Measurements from ENCODE around the gene ARFGAP1. TPM values are rescaled to one million over a fixed set of nuclear protein-coding genes. Genes with fewer than 3 reads are reported as not detected.

Gene ARFGAP1
- total RNA-seq (2014; rRNA removed; shearing (Covaris generic)) = 88.8 and 95.5 TPM in 2 replicates
- 40.6 and 41.5 TPM in 2 replicates for polyA plus RNA-seq (2016; fragmentation: Nextera tagmentation; extraction: Ambion mirVana)
- long read RNA-seq, partial matches to known transcripts = 0 of 9 reads
- long read RNA-seq, other reads (novel, unspliced or antisense) = 8 of 9 reads

DNA sequence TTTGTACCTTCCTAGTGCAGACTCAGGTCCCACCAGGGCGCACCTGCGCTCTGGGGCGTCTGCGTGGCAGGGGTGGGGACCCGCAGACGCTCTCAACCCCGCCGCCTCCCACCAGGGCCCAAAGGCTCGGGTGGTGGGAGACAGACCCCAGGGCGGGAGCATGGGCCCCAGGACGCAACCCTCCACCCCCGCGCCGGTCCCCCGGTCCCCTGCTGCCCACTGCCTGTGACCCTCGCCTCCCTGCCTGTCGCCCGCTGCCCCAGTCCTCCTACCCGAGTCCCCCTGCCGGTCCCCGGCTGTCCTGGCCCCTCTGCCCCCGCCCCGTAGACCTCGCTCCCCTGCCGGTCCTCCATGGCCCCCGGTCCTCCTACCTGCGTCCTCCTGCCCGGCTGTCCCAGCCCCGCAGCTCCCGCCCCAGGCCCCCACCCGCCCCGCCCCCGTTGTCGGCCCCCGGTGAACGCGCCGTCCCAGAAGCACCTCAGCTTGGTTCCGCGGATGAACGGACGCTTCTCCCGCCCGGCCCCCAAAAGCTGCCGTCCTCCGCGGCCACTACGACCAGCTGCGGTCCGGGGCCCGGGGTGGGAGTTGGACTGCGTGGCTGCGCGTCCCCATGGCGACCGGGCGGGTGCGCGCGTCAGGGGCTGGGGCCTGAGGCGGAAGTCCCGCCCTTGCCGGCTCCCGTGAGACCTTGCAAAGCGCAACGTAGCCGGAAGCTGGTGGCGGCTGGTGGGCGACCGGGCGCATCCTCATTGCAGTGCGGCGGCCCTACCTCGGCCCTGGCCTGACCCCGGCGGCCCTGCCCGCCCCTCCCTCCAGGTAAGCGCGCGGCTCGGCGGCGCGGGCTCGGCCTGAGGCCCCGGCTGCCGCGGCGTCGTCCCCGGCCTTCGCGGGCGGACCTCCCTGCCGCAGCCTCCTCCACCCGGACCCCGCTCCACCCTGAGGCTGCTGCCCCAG is at the start of gene ARFGAP1:
ARFGAP1 (plus strand) TSS at position 709 of the 954 bp plus-strand sequence. CDS start 2,768 bp downstream, outside the sequence.
- Mint-ChIP-seq H3K27me3 (ENCODE audit: insufficient read depth, low read depth, poor library complexity) (peaks cover 17% of the 10 kb centered on the region), H3K36me3 (ENCODE audit: low read depth) (peaks cover 6% of the 10 kb centered on the region), H3K4me1 (peaks cover 11% of the 10 kb centered on the region), H3K27ac (peak within 1 kb of the TSS; percentile 88), H3K4me3 (peak within 1 kb of the TSS; percentile 86), H3K9me3 (no peaks in the 10 kb centered on the region)
- H3K4me2 ChIP-seq = peak within 1 kb of the TSS; percentile 95
- no peak within 1 kb of the TSS for H2AFZ ChIP-seq
- DNase-seq (ENCODE audit: low spot score) = peak; percentile 97
- H4K20me1 ChIP-seq (replicated peaks; ENCODE audit: insufficient read depth) = peaks cover 22% of the 10 kb centered on the region; the same call in 1 of the 2 replicates
- H3K4me1 ChIP-seq (ENCODE audit: insufficient read depth) = peaks cover 8% of the 10 kb centered on the region; the same call in 1 of the 2 replicates
- no peaks in the 10 kb centered on the region for H3K27me3 ChIP-seq (ENCODE audit: insufficient read depth)
- TF ChIP-seq ZNF331 (CRISPR knock-in tag; IDR thresholded peaks at IDR 0.05; ENCODE audit: low read depth) (no peak), POLR2AphosphoS5 (IDR thresholded peaks at IDR 0.05; ENCODE audit: low read depth) (peak; percentile 73), CREB1 (CRISPR knock-in tag; IDR thresholded peaks at IDR 0.05; ENCODE audit: low read depth) (peak; percentile 84)
- TF ChIP-seq, protein P1, sequence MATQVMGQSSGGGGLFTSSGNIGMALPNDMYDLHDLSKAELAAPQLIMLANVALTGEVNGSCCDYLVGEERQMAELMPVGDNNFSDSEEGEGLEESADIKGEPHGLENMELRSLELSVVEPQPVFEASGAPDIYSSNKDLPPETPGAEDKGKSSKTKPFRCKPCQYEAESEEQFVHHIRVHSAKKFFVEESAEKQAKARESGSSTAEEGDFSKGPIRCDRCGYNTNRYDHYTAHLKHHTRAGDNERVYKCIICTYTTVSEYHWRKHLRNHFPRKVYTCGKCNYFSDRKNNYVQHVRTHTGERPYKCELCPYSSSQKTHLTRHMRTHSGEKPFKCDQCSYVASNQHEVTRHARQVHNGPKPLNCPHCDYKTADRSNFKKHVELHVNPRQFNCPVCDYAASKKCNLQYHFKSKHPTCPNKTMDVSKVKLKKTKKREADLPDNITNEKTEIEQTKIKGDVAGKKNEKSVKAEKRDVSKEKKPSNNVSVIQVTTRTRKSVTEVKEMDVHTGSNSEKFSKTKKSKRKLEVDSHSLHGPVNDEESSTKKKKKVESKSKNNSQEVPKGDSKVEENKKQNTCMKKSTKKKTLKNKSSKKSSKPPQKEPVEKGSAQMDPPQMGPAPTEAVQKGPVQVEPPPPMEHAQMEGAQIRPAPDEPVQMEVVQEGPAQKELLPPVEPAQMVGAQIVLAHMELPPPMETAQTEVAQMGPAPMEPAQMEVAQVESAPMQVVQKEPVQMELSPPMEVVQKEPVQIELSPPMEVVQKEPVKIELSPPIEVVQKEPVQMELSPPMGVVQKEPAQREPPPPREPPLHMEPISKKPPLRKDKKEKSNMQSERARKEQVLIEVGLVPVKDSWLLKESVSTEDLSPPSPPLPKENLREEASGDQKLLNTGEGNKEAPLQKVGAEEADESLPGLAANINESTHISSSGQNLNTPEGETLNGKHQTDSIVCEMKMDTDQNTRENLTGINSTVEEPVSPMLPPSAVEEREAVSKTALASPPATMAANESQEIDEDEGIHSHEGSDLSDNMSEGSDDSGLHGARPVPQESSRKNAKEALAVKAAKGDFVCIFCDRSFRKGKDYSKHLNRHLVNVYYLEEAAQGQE (IDR thresholded peaks at IDR 0.05; ENCODE audit: unreplicated experiment) = no peak
- TF ChIP-seq, protein P2, sequence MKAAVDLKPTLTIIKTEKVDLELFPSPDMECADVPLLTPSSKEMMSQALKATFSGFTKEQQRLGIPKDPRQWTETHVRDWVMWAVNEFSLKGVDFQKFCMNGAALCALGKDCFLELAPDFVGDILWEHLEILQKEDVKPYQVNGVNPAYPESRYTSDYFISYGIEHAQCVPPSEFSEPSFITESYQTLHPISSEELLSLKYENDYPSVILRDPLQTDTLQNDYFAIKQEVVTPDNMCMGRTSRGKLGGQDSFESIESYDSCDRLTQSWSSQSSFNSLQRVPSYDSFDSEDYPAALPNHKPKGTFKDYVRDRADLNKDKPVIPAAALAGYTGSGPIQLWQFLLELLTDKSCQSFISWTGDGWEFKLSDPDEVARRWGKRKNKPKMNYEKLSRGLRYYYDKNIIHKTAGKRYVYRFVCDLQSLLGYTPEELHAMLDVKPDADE (IDR thresholded peaks at IDR 0.05) = peak; percentile 72
- ATAC-seq = peak; percentile 93
- no peak within 1 kb of the TSS for H3K27ac ChIP-seq (ENCODE audit: low read depth)
- 0 out of 2 replicates have a peak, but pooled peaks cover 1% of the 10 kb centered on the region for H3K36me3 ChIP-seq (ENCODE audit: insufficient read depth)
- H3K79me2 ChIP-seq (replicated peaks; ENCODE audit: insufficient read depth) = peaks cover 42% of the 10 kb centered on the region
- no peaks in the 10 kb centered on the region for H3K9me2 ChIP-seq (ENCODE audit: insufficient read depth)
- H3K4me3 ChIP-seq = peak within 1 kb of the TSS; percentile 89
- H3F3A ChIP-seq (replicated peaks; ENCODE audit: low read depth) = no peaks in the 10 kb centered on the region

DNA sequence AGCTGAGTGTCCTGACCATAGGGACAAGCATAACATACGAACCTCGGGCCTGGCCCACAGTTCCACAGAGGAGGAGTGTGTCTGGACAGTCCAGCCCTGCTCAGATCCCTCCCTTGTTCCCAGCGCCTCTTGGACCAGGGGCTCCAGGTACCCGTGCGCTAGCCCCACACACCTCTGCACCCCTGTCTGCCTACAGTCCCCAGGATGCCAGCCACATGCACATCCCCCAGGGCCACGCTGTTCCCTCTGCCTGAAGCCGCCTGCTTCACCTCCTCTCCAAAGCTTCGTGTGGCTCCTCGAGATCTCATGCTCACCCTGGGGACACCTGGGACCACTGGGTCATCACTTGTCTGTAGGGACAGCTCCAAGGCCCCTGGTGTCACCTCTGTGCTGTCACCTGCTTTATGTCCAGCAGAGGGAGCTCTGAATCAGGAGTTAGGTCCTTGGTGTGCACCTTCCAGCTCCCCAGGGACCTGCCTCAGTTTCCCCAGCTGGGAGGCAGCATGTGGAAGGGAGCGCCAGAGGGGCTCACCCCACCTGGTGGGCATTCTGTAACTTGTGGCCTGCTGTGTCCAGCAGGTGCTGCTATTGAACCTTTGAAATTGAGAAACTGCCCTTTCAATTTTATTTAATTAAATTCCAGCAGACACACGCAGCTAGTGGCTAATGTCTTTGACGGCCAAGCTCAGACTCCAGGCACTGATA is 49.3 kb upstream of the ARFGAP1 start:
- Mint-ChIP-seq H3K27ac (no peak overlapping the region), H3K4me1 (peaks cover 24% of the 10 kb centered on the region), H3K36me3 (ENCODE audit: low read depth) (no peaks in the 10 kb centered on the region), H3K27me3 (ENCODE audit: insufficient read depth, low read depth, poor library complexity) (peaks cover 17% of the 10 kb centered on the region), H3K4me3 (no peak overlapping the region), H3K9me3 (no peaks in the 10 kb centered on the region)
- Histone ChIP-seq H3K4me3 (no peak overlapping the region), H3F3A (replicated peaks; ENCODE audit: low read depth) (no peaks in the 10 kb centered on the region; the same call in 1 of the 2 replicates), H3K4me1 (ENCODE audit: insufficient read depth) (0 out of 2 replicates have a peak, but pooled peaks cover 3% of the 10 kb centered on the region), H3K79me2 (replicated peaks; ENCODE audit: insufficient read depth) (no peaks in the 10 kb centered on the region), H4K20me1 (replicated peaks; ENCODE audit: insufficient read depth) (no peaks in the 10 kb centered on the region), H3K27ac (ENCODE audit: low read depth) (no peak overlapping the region), H3K27me3 (ENCODE audit: insufficient read depth) (no peaks in the 10 kb centered on the region), H2AFZ (no peak overlapping the region), H3K9me2 (ENCODE audit: insufficient read depth) (no peaks in the 10 kb centered on the region), H3K4me2 (no peak overlapping the region), H3K36me3 (ENCODE audit: insufficient read depth) (no peaks in the 10 kb centered on the region)
- peak; percentile 80 for DNase-seq (ENCODE audit: low spot score)
- ATAC-seq = peak; percentile 66
- TF ChIP-seq, protein P3, sequence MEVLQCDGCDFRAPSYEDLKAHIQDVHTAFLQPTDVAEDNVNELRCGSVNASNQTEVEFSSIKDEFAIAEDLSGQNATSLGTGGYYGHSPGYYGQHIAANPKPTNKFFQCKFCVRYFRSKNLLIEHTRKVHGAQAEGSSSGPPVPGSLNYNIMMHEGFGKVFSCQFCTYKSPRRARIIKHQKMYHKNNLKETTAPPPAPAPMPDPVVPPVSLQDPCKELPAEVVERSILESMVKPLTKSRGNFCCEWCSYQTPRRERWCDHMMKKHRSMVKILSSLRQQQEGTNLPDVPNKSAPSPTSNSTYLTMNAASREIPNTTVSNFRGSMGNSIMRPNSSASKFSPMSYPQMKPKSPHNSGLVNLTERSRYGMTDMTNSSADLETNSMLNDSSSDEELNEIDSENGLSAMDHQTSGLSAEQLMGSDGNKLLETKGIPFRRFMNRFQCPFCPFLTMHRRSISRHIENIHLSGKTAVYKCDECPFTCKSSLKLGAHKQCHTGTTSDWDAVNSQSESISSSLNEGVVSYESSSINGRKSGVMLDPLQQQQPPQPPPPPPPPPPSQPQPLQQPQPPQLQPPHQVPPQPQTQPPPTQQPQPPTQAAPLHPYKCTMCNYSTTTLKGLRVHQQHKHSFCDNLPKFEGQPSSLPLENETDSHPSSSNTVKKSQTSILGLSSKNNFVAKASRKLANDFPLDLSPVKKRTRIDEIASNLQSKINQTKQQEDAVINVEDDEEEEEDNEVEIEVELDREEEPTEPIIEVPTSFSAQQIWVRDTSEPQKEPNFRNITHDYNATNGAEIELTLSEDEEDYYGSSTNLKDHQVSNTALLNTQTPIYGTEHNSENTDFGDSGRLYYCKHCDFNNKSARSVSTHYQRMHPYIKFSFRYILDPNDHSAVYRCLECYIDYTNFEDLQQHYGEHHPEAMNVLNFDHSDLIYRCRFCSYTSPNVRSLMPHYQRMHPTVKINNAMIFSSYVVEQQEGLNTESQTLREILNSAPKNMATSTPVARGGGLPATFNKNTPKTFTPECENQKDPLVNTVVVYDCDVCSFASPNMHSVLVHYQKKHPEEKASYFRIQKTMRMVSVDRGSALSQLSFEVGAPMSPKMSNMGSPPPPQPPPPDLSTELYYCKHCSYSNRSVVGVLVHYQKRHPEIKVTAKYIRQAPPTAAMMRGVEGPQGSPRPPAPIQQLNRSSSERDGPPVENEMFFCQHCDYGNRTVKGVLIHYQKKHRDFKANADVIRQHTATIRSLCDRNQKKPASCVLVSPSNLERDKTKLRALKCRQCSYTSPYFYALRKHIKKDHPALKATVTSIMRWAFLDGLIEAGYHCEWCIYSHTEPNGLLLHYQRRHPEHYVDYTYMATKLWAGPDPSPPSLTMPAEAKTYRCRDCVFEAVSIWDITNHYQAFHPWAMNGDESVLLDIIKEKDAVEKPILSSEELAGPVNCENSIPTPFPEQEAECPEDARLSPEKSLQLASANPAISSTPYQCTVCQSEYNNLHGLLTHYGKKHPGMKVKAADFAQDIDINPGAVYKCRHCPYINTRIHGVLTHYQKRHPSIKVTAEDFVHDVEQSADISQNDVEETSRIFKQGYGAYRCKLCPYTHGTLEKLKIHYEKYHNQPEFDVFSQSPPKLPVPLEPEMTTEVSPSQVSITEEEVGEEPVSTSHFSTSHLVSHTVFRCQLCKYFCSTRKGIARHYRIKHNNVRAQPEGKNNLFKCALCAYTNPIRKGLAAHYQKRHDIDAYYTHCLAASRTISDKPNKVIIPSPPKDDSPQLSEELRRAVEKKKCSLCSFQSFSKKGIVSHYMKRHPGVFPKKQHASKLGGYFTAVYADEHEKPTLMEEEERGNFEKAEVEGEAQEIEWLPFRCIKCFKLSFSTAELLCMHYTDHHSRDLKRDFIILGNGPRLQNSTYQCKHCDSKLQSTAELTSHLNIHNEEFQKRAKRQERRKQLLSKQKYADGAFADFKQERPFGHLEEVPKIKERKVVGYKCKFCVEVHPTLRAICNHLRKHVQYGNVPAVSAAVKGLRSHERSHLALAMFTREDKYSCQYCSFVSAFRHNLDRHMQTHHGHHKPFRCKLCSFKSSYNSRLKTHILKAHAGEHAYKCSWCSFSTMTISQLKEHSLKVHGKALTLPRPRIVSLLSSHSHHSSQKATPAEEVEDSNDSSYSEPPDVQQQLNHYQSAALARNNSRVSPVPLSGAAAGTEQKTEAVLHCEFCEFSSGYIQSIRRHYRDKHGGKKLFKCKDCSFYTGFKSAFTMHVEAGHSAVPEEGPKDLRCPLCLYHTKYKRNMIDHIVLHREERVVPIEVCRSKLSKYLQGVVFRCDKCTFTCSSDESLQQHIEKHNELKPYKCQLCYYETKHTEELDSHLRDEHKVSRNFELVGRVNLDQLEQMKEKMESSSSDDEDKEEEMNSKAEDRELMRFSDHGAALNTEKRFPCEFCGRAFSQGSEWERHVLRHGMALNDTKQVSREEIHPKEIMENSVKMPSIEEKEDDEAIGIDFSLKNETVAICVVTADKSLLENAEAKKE (CRISPR knock-in tag; IDR thresholded peaks at IDR 0.05) = no peak
